ENCODE measurements around the gene CYP39A1.

GRCh38 chr6:46688966-46689335, 36.3 kb upstream of the CYP39A1 start:
- TF ChIP-seq POLR2A (IDR thresholded peaks at IDR 0.05), result no peak
- no peak for TF ChIP-seq CTCF (IDR thresholded peaks at IDR 0.05)
